ENCODE data around the gene QPCT.
"Not testable (repeated sequence)": the region's sequence is repeated elsewhere in the genome, so short reads cannot be mapped to it uniquely, and the experiment has no call there.

The QPCT gene

DNA sequence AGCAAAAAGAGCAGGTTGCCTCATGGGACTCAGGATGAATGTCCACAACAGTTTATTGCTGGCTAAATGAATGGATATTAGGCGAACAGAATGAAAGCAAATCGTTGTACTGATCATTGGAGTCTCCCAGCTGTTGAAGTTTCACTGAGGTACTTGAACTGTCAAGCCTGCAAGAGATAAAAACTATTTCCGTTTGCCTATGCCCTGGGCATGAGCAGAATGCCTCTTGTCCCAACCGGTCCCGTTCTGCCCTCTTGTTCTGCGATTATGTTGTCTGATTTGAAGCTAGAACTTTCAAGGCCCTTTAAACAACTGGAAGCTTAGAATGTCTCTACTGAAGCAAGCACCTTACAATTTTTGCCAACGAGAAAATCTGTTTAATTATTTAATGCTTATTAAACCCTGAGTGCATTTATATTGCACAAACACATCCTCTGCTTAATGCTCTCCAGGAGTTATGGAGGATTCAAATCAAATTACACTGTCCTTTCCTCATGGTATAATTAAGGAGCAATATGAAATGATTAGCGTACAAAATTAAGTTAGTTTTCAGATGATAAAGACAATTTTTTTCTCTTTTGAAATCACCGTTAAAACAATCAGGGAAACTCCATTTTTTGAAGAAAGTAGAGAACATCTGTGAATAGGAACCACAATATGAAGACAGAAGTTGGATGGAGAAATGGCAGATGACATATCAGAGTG, 17.7 kb downstream of the QPCT start:
- DNase-seq = no peak

- DNase-seq = no peak
These were observed 19.9 kb downstream of the QPCT start for GRCh38 chr2:37364351-37364750.

DNA sequence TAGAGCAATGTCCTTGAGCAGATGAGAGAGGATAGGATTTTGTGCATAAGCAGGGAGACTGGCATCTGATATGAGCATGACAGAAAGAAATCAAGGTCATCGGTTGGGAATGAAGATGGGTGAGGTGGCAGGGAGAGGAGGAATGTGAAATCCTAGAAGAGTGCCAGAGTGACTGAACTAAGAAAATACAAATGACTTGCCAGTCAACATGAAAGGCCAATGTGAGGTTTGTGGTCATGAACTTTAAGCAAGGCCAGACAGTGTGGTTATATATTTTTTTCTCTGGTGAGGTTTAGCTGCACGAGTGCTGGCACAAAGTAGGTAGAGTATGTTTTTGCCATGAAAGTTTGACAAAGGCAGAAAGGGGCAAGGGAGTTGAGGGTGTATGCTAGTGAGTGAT, 21.2 kb downstream of the QPCT start:
- DNase-seq = no peak

GRCh38 chr2:37366773-37367172, 22.3 kb downstream of the QPCT start:
- DNase-seq = no peak

DNA sequence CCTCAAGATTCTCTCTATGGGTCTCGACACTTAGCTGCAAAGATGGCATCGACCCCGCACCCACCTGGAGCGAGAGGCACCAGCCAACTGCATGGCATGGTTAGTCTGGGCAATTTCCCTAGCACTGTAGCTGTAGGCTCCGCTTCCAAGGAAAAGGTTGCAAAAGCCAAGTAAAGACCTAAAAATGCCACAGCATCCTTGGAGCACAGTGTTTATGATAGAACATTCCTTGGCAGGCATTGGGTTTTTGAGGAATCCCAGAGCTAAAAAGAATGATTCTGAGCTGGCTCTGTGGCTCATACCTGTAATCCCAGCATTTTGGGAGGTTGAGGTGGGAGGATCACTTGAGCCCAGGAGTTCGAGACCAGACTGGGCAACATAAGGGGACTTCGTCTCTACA, 22.9 kb downstream of the QPCT start:
- DNase-seq = no peak

DNA sequence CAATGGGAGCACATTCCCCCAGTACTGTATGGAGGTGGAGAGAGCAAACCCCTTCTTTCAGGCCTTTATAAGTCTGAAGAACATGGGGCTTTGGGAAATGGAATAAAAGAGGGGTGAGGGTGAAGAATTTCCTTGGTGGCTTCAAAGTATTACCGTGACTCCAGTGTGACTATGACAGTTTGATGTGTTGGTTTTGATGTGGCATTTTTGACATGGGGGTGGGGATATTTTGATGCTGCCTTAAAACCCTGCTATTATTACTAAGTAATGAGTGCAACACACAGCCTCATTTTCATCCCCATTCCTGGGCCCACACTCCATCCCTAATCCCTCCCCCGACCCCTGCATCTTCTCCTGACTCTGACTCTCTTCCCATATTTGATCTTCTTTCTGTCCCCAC, 23.6 kb downstream of the QPCT start:
- DNase-seq = no peak

- DNase-seq = no peak
These were observed 26.2 kb downstream of the QPCT start for GRCh38 chr2:37370666-37371065.

- no peak for DNase-seq
These were observed 27.6 kb downstream of the QPCT start for GRCh38 chr2:37372000-37372399.

GRCh38 chr2:37375741-37376288, 31.4 kb downstream of the QPCT start:
- no peak for DNase-seq

GRCh38 chr2:37376421-37377186, 32.2 kb downstream of the QPCT start:
- DNase-seq = peak; percentile 82

DNA sequence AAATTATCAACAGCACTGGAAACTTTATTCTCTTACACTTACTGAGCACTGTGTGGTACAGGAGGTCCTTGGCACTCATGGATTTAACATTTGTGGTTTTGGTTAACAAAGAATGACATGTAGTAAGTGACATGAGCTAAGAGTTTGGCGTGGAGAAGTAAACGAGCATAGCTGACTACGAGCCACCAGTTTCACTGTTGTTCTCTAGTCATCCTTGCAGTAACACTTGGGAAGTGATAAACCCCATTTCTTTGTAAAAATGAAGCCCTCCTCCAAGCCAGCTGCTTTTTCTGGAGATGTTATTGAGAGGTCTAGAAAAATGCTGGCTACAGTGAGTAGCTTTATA, 32.7 kb downstream of the QPCT start:
- peak; percentile 82 for DNase-seq

DNA sequence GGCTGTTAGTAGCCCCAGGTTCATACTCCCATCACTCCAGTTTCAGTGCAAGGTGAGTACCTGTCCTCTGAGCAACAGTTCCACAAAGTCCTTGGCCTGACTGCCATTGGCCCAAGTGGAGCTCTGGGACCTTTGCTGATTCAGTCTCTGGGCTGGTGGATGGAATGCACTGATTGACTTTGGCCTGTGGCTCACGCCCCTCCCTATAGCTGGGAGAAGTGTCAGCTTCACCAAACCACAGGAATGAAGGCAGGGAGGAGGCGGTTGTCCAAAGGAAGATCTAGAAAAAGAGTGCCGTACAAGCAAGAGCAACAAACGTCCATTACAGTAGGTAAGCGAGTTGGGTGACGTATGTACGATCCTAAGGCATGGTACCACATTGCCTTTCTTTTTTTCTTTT, 34.0 kb downstream of the QPCT start:
- DNase-seq = no peak

GRCh38 chr2:37379881-37380296, 35.5 kb downstream of the QPCT start:
- DNase-seq = no peak

GRCh38 chr2:37380787-37381186, 36.4 kb downstream of the QPCT start:
- not testable (repeated sequence) for DNase-seq

- DNase-seq = not testable (repeated sequence)
These were observed 39.8 kb downstream of the QPCT start for GRCh38 chr2:37384261-37384660.

DNA sequence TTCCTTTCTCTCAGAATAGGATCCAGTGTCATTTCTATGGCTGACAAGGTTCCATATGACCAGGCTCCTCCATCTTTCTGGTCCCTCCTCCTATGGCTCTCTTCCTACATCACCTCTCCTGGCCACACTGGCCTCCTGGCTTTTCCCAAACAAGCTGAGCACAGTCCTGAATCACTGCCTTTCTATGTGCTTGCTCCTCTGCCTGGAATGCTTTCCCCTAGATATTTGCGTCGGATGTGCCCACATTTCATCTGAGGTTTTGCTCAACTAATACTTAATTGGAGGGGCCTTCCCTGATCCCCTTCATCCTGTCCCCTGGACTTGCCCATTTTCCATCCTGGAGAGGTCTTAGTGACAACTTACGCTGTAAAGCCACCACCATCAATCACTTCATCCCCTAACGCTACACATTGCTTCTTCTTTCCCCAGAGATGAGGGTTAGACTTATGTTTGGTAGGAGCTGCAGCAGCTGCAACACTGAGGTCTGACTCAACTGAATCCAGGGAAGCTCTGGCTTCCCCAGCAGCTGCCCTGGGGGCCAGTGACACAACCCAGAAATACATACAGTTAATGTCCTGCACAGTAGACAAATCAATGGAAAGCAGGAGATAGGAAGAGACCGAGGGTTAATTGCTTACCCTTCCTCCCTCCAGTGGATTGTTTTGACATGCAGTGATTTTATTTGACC, 42.9 kb downstream of the QPCT start:
- DNase-seq = no peak

GRCh38 chr2:37388074-37388473, 43.6 kb downstream of the QPCT start:
- DNase-seq = no peak

GRCh38 chr2:37389395-37389794, 45.0 kb downstream of the QPCT start:
- no peak for DNase-seq

- no peak for DNase-seq
These were observed 45.7 kb downstream of the QPCT start for GRCh38 chr2:37389989-37390765.

- DNase-seq = no peak
These were observed 46.3 kb downstream of the QPCT start for GRCh38 chr2:37390777-37391176.

DNA sequence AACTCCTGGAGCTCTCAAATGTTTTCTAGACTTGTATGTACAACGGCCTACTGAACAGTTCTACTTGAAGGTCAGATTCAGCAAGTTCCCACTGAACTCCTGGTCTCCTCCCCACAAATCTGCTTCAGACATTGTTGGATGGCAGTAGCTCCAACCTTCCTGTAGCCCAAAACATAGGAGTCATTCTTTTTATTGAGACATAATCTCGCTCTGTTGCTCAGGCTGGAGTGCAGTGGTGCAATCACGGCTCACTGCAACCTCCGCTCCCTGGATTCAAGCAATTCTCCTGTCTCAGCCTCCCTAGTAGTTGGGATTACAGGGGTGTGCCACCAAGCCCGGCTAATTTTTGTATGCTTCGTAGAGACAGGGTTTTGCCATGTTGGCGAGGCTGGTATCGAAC, 47.3 kb downstream of the QPCT start:
- DNase-seq = no peak

DNA sequence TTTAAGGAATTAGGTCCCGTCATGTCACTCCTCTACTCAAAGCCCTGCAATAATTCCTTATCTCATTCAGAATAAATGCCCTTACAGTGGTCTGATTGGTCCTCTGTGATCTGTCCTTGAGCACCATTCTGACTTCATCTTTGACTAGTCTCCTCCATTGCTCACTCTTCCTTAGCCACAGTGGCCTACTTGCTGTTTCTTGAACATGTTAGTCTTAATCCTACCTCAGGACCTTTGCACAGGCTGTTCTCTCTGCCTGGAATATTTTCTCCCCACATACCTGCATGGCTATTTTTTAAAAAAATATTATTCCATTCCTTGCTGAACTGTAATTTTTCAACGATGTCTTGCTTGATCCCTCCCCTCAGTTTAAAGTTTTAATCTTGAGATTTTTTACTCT, 48.0 kb downstream of the QPCT start:
- no peak for DNase-seq

DNA sequence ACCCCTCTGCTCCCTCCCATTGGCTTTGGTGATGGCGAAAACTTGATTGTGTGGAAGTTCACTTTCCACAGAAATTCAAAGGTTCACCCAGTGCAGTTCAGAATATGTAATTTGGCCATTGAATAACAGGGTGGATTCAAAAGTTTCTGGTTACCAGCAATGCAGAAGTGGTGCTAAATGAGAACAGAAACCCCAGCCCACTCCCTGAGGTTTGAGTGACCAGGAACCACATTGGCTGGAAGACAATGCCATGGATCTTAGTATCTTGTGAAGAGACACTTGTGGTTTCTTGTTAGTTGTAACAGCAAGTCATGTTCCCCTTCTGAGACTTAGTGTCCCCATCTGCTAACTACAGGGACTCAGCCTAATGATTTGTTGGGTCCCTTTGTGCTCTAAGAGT, 49.8 kb downstream of the QPCT start:
- DNase-seq = no peak
